ENCODE results near the gene MARK3. TPM values are rescaled to one million over a fixed set of nuclear protein-coding genes. Genes with fewer than 3 reads are reported as not detected.
"Not testable (repeated sequence)": the region's sequence is repeated elsewhere in the genome, so short reads cannot be mapped to it uniquely, and the experiment has no call there.

MARK3 gene
- total RNA-seq, 1 experiment from 2014 or later, result 61.9 TPM

DNA sequence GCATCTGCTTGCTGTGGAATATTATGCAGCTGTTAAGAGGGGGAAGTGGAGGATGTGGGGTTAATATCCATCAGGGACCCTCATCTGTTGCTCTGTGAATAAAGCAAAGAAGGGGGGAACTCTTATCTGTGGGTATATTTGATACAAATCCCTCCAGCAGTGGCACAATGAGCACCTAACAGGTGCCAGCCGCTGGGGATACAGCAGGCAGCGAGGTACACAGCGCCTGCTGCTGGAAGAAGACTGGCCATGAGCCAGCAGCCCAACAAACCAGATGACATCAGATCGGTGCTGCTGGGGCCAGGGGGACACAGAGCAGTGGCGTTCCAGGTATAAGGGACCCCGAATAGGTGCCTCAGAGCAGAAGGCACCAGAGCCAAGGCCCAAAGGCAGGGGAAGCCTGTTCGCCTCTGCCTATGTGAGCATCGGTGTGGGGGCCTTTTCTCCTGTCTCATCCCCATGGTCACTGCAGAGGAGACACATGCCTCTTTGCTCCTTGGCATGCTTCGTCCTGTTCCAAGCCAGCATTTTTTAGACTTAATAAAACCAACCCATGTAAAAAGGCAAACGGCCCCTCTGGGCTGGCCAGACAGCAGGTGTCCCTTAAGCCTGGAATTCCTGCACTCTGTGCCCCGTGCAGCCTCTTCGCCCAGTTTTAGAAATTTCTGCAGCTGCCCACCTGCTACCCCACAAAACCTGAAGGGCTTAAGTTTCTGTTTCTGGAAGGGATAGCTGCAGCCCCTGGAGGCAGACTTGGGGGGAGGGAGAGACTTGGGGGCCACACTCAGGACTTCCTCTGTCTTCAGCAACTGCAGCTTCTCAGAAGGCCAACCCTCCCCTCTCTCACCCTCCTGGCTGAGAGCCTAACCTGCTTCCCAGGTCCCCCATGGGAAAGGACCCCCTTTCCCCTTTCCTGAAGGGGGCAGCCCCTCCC, 139.1 kb downstream of the MARK3 start:
- no peak for DNase-seq (ENCODE audit: low read depth)

DNA sequence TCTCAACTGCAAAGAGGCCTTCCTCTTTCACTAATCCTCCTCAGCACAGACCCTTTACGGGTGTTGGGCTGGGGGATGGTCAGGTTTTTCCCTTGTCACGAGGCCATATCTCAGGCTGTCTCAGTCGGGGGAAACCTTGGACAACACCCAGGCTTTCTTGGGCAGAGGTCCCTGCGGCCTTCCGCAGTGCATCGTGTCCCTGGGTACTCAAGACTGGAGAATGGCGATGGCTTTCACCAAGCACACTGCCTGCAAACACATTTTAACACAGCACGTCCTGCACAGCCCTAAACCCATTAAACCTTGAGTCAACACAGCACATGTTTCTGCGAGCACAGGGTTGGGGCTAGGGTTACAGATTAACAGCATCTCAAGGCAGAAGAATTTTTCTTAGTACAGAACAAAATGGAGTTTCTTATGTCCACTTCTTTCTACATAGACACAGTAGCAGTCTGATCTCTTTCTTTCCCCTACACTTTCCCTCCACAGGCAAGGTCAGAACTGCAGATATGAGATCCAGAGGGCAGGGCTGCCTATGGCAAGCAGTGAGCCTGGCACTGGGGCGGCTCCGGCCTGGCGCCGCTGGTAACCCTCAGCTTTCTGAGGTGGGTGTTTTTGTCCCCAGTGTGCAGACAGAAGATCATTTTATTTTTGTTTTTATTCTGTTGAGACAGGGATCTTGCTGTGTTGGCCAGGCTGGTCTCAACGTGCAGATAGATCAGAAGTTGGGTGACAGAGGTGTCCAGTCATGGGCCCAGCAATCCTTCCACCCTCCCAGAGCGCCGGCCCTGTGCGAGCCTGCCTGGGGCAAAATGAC, 140.4 kb downstream of the MARK3 start:
- DNase-seq (ENCODE audit: low read depth), result not testable (repeated sequence)

GRCh38 chr14:103526247-103526913, 141.2 kb downstream of the MARK3 start:
- DNase-seq (ENCODE audit: low read depth), result no peak

GRCh38 chr14:103526914-103527248, 141.7 kb downstream of the MARK3 start:
- no peak for DNase-seq (ENCODE audit: low read depth)

GRCh38 chr14:103527408-103528145, 142.4 kb downstream of the MARK3 start:
- DNase-seq (ENCODE audit: low read depth), result peak; percentile 80

- DNase-seq (ENCODE audit: low read depth), result no peak
Measured at GRCh38 chr14:103528146-103528586, 143.0 kb downstream of the MARK3 start.

DNA sequence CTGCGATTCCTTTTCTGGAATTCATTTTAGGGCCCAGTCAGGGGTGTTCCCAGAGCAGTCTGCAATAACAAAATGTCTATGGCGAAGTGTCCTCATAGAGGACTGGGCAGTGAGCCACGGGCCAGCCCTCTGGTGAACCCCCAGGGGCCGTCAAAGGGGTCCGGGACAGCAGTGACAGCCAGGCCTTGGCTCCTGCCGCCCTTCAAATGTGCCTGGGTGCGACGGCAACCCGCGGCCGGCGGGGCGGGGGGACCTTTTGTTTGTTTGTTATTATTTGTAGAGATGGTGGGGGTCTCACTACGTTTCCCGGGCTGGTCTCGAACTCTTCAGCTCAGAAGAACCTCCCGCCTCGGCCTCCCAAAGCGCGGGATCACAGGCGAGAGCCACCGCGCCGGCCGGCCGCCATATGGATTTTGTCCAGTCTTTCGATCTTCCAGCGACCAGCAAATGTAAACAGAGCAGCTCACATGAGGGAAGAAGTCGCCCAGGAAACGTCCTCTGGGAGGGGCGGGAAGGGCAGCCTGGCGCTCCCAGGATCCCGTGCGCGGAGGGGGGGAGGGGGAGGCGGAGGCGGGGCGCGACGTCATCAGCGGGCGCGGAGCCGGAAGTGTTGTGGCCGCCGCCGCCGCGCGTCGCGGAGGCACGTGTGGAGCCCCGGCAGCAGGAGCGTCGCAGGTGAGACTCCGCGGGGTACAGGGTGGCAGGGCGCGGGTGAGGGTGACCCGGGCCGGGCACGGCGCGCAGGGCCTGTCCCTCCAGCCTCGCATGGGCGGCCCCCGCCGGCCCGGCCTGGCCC, 143.6 kb downstream of the MARK3 start, which contains the start of gene TRMT61A:
TRMT61A (plus strand) TSS at position 610 of the 796 bp plus-strand sequence. CDS start 783 bp downstream, outside the sequence.
- DNase-seq (ENCODE audit: low read depth), result peak; percentile 90

DNA sequence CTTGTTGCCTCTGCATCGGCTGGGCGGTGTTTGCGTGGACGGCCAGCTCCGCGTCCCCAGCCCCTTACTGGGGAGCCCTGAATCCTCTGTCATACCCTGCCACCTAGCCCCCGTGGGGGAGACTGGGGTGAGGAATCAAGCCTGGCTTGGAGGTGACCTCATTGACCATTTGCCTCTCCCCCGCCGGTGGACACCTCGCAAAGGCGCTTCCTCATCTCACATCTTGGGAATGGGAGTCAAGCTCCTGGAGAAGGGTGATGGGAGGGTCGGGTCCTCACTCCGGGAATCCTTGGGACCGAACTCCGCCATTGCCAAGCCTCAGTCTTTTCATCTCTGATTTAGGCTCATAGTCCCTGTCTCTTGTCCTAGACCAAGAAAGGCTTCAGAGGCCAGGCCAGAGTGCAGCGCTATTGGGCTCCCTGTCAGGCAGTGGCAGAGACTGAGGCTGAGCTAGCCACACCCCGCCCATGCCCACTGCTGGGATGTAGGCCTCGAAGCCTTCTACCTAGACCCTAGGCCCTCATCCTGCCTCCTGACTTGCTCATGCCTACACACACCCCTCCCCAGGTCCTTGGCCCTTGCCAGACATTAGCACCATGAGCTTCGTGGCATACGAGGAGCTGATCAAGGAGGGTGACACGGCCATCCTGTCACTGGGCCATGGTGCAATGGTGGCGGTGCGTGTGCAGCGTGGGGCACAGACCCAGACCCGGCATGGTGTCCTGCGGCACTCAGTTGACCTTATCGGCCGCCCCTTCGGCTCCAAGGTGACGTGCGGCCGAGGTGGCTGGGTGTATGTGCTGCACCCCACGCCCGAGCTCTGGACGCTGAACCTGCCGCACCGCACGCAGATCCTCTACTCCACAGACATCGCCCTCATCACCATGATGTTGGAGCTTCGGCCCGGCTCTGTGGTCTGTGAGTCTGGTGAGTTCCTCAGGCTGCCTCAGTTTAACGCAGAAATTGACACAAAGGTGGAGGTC, 144.5 kb downstream of the MARK3 start:
- no peak for DNase-seq (ENCODE audit: low read depth)

- no peak for DNase-seq (ENCODE audit: low read depth)
Measured at GRCh38 chr14:103530390-103530789, 145.2 kb downstream of the MARK3 start.

- DNase-seq (ENCODE audit: low read depth), result no peak
Measured at GRCh38 chr14:103530831-103531230, 145.6 kb downstream of the MARK3 start.

GRCh38 chr14:103531421-103532215, 146.4 kb downstream of the MARK3 start:
- no peak for DNase-seq (ENCODE audit: low read depth)

DNA sequence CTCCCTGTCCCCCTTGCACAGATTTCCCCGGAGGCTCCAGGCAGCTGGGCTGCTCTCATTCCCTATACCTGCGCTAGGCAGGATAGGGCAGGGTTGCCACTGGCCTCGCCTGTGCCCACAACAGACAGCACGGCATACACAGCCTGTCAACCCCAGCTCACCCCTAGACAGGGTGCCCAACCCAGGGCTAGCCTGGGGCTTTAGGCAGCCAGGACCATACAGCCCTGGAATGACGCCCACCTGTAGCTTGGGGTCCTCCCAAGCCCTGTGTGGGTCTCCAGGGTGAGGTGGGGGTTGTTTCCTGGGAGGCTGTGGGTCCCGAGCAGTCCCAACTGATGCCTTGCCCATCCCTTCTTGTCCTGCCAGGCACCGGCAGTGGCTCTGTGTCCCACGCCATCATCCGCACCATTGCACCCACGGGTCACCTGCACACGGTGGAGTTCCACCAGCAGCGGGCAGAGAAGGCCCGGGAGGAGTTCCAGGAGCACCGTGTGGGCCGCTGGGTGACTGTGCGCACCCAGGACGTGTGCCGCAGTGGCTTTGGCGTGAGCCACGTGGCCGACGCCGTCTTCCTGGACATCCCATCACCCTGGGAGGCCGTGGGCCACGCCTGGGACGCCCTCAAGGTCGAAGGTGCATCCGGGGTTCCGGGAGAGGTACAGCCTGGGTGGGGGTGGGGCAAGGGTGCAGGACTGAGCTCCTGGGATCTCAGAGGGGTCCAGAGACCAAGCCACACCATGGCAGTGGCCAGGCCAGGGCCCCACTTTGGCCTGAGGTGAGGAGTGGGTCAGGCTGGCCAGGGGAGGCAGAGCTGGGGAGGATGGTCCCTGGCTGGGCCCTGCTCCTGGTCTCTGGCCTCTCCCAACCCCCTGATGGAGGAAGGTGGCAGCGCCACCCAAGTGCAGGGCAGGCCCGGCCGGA, 147.3 kb downstream of the MARK3 start:
- DNase-seq (ENCODE audit: low read depth), result no peak

DNA sequence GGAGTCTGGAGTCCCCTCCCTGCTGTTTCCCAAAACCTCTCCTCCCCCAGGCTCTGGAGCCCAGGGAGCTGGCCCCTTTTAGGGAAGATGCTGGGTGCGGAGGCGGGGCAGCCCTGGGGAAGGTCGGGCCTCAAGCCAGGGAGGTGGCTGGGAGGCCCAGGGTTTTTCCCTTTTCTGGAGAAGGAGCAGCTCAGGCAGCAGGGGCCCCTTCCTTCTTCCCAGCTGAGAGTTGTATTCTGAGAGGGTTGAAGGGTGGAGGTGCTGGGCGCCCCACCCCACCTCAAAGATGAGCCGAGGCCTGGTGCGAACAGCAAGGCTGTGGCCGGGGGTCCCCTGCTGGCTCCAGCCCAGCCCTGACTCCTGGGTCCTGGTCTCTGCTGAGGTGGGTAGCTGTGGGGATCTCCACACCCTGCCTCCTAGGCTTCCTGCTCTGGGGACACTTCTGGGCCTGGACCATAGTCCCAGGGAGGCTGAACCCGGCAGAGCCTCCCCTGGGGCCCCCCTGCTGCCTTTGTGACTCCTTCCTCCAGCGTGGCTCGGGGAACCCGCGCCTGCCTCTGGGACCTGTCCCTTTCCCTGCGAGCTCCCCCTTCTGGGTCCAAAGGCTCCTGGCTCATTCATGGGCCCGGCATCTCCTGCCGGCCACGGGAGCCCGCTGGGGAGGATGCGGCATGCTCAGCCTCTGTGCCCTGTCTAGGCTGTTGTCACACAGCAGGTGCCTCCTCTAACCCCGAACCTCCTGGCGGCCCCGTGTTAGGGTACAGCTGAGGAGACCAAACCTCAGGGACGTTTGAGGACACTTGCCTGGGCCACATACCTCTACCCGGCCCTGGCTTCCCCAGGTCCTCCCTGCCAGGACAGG, 148.2 kb downstream of the MARK3 start:
- no peak for DNase-seq (ENCODE audit: low read depth)

DNA sequence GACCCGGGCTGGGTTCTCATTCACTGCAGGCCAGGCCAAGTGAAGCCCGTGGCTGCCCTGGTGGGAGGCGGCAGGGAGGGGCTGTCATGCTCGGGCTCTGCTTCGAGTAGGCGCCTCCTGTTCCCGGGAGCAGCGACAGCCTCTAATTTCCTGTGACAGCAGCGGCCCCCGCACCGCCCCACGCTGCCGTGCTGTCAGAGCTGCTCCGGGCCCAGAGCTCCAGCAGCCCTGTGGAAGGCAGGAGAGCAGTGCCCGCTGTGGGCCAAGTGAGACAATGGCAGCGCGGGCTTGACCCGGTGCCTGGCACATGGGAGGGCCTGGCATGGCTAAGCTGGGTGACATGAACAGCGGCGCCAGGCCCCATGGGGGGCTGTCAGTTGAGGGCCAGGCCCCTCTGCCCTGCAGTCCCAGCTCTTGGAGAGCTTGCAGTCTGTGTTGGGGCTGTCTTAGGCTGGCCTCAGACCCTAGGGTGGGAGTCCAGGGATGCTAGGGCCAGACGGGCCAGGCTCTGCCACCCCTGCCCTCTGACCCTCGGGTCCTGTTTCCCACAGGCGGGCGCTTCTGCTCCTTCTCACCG, 148.9 kb downstream of the MARK3 start:
- DNase-seq (ENCODE audit: low read depth), result no peak

DNA sequence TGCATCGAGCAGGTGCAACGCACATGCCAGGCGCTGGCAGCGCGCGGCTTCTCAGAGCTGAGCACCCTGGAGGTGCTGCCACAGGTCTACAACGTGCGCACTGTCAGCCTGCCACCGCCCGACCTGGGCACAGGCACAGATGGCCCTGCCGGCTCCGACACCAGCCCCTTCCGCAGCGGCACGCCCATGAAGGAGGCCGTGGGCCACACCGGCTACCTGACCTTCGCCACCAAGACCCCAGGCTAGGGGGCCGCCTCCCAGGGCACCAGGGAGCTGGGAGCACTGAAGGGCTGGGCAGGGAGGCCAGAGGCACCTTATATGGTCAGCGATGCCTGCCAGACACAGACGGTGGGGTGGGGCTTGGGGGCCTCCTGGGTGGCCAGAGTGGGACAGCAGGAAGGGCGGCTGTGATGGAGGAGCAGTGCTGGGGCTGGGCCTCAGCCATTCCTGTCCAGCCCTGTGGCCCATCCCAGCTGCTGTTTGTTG, 149.4 kb downstream of the MARK3 start:
- DNase-seq (ENCODE audit: low read depth), result no peak
